Measurements from ENCODE around the gene DNAJC9.
A peak's percentile ranks its signal among the peaks of the same experiment; 100 is the strongest.

The DNAJC9 gene

GRCh38 chr10:73238990-73239566 is 8.0 kb downstream of the DNAJC9 start:
- no peak for DNase-seq

DNA sequence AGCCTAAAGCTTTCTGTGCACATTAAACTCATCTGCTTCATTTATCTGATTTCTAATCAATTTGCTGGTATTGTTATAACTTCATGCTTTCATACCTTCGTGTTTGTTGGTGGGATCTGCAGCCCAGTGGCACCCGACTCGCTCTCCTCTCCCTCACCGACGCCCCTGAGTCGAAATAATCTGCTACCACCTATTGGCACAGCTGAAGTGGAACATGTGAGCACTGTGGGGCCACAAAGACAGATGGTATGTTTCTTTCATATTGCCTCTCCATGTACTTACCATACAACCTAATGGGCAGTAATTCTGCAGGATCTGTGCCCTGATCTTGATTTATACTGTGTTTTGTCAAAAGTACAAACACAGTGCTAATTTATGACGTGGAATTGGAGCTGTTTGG is 12.4 kb downstream of the DNAJC9 start:
- no peak for DNase-seq

GRCh38 chr10:73233883-73234282 is 13.2 kb downstream of the DNAJC9 start:
- DNase-seq, result no peak

DNA sequence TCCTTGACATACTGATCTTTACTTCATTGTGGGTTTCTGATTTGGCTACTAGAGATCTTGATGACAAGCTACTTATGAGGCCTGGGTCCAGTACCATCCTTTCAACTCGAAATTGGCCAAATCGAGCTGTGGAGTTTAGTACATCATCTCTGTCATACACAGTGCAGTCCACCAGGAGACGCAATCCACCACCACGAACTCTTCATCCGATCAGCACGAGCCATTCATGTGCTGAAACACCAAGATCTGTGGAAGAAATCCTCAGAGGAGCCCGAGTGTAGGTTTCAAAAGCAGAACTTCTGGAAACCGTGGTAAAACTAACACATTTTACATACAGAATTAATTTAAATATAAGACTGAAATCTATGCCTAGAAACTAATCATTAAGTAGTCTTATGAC is 14.2 kb downstream of the DNAJC9 start:
- DNase-seq, result no peak

DNA sequence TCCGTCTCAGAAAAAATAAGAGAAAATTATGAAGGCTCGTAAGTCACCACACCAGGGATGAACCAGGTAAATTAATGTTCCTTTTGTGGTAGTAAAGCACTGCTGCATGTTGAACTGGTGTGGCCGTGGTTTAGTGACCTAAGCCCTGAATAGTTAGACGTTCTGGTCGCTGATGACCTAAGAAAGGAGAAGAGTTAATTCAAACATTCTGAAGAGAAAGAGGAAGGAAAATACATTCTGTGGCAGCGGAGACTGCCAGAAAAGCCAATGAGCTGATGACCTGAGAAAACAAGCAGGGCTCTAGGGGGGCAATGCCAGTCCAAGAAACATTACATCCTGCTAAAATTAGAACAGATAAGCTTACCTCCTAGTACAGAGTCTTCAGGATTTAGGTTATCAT is 17.5 kb downstream of the DNAJC9 start:
- DNase-seq, result no peak

- no peak for DNase-seq
Measured at GRCh38 chr10:73228247-73228646, 18.8 kb downstream of the DNAJC9 start.

DNA sequence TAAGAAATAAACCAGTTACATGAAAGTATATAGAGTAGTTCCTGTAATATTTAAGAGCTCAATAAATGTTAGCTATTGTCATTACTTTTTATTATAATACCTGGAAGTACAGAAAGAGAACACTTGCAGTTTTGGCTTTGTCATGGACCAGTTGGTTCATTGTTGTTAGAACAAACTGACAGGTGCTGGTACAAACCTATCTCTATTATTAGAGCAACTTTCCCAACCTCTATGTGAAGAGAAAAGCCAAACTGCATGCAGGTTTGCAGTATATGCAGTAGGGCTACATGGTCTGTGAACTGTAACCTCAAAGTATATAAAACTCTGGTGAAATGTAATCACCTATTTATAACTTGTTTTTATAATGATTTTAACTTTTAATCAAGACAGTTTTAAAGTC is 20.4 kb downstream of the DNAJC9 start:
- no peak for DNase-seq

- DNase-seq, result no peak
Measured at GRCh38 chr10:73225518-73225917, 21.5 kb downstream of the DNAJC9 start.

DNA sequence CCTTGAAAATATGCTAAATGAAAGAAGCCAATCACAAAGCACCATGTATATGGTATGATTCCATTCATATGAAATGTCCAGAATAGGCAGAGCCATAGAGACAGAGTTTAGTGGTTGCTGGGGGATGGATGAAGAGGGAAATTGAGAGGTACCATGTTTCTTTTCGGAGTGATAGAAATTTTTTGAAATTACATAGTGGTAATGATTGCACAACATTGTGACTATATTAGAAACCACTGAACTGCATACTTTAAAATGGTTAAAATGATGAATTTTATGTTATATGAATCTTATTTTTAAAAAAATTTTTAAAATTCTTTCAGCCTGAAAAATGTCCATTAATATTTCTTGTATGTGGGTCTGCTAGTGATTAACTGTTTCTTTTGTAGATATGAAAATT is 26.1 kb downstream of the DNAJC9 start:
- DNase-seq, result peak; percentile 3

DNA sequence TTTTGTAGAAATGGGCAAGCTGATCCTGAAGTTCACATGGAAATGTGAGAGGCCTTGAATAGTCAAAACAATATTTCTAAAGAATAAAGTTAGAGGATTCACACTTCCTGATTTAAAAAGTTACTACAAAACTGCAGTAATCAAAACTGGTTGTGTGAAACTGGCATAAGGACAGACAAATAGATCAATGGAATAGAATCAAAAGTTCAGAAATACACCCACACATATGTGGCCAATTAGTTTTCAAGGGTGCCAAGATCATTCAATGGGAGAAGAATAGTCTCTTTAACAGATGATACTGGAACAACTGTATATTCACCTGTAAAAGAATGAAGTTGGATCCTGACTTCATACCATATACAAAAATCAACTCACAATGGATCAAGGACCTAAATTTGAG is 27.7 kb downstream of the DNAJC9 start:
- no peak for DNase-seq

DNA sequence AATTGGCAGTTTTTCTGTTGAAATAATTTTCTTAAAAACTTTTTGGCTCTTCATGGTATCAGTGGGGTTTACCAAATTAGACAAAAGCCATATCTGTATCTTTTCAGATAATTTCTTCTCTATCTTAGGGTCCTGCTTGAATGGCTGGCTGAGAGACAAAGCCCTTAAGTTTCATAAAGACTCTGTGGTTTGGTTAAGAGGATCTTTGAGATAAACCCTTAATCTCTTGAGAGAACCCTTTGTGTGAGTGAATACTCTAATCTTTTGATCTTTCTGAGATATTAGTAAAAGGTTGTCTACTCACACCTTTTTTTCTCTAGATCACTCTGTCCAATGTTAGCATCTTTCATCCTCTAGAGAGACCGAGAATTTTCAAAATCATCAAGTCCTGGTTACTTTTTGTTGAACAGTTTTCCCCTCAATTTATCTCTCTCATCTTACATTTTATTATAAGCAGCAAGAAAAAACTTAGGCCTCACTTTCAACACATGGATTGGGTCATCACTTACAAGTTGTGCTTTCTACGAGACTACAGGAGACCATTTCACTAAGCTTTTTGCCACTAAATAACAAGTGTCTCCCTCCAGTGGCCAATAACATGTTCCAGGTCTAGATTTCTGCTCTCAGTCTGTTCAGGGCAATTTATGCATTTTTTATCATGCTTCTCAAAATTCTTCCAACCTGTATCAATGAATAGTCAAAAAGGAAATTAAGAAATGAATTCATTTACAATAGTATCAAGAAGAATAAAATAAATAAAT is 28.4 kb downstream of the DNAJC9 start:
- no peak for DNase-seq

DNA sequence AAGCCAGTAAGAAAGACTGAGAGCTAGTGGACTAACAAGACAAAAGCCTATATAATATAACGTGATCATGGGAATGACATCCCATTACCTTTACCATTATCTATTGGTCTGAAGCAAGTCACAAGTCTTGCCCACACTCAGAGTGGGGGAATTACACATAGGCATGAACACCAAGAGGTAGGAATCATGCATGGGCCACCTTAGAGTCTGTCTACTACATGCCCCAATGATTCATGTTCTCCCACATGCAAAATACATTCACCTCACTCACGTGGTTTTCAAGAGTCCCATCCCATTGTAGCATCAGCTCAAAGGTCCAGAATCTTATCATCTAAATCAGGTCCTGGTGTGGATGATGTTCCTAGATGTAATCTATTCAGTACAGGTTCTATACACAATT is 29.4 kb downstream of the DNAJC9 start:
- no peak for DNase-seq

GRCh38 chr10:73215749-73216148 is 31.3 kb downstream of the DNAJC9 start:
- DNase-seq, result no peak

DNA sequence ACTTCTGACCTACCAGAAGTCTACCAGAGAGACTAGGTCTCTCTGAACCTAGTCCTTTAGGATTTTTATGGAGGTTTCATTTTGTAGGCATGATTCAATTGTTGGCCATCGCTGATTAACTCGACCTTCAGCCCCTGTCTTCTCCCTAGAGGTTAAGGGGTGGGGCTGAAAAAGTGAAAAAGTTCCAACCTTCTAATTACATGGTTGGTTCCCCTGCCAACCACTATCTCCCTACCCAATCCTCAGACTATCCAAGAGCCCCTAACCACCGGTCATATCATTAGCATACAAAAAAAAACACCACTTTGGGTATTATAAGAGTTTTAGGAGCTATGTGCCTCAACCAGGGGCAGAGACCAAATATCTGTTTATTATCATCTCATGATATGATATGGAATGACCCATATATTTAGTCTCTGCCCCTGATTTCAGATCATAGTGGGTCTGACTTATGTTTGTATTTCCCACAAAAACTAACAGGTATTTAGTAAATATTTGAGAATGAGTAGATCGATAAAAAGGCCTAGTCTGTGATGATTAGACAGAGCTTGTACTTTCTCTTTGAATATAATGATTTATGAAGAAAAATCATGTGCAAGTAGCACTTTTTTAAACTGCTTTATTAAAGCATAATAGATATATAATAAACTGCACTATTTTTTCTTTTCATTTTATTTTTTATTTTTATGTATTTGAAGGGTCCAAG is 35.8 kb downstream of the DNAJC9 start:
- no peak for DNase-seq

DNA sequence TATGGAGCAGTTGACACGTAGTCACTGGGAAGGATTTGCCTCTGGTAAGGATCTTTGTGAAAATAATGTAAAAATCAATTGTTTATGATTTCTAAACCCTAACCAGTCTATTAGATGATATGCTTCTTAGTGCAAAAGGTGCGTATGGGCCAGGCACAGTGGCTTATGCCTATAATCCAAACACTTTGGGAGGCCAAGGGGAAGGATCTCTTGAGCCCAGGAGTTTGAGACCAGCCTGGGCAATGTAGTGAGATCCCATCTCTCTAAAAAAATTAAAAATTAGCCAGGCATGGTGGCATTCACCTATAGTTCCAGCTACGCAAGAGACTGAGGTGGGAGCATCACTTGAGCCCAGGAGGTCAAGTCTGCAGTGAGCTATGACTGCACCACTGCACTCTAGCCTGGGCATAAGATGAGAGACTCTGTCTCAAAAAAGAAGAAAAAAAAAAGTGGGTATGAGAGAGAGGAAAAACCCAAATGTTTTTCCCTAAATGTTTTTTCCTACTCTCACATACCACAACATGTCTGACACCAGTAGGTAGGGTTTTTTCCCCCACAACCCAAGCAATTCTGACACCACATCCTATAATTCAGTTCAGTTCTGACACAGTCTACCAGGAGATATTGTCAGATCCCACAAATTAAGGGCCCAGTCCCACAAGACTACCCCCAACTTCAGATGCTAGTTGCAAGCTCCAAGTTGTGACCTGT is 36.5 kb downstream of the DNAJC9 start:
- no peak for DNase-seq

- peak; percentile 31 for DNase-seq
Measured at GRCh38 chr10:73209705-73210104, 37.4 kb downstream of the DNAJC9 start.

DNA sequence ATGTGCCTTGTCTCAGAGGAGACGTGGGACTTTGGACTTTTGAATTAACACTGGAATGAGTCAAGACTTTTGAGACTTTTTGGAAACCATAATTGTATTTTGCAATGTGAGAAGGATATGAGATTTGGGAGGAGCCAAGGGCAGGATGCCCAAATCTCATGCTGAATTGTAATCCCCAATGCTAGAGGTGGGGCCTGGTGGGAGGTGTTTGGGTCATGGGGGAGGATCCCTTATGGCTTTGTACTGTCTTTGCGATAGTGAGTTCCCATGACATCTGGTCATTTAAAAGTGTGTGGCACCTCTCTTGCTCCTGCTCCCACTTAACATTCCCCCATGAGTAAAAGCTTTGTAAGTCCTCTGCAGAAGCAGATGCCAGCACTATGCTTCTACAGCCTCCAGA is 39.2 kb downstream of the DNAJC9 start:
- DNase-seq, result no peak

- DNase-seq, result no peak
Measured at GRCh38 chr10:73206385-73206784, 40.7 kb downstream of the DNAJC9 start.

- no peak for DNase-seq
Measured at GRCh38 chr10:73205890-73206289, 41.2 kb downstream of the DNAJC9 start.

DNA sequence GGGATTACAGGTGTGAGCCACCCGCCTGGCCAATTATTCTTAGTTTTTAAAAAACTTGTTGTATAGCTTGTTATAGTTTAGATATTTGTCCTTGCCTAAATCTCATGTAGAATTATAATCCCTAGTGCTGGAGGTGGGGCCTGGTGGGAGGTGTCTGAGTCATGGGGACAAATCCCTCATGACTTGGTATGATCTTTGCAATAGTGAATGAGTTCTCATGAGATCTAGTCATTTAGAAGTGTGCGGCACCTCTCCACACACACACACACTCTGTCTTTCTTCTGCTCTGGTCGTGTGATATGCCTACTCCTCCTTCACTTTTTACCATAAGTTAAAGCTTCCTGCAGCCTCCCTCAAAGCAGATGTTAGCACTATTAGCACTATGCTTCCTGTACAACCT is 42.0 kb downstream of the DNAJC9 start:
- no peak for DNase-seq

All from fibroblast of upper back skin (primary cell).